ENCODE measurements around the gene OXSM.

The OXSM gene

DNA sequence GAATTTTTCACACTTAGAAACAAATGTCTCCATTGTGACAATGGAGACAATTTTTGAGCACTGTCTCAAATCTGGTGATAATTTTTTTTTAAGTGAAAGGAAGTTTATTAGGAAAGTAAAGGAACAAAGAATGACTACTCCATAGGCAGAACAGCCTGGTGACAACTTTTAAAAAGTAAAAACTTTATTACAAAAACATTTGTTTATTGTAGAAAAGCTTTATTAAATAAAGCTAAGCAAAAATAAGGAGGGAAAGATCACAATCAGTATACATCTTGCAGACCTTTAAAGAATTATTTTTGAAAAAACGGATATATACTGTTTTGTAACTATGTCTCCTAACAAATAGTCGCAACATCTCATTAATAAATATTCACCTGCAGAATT lies 688 bp upstream of the OXSM start:
- in situ Hi-C loops (cut with HindIII; ENCODE audit: low sequenced_read_pairs), result no loop called here
- TF ChIP-seq, protein P1, sequence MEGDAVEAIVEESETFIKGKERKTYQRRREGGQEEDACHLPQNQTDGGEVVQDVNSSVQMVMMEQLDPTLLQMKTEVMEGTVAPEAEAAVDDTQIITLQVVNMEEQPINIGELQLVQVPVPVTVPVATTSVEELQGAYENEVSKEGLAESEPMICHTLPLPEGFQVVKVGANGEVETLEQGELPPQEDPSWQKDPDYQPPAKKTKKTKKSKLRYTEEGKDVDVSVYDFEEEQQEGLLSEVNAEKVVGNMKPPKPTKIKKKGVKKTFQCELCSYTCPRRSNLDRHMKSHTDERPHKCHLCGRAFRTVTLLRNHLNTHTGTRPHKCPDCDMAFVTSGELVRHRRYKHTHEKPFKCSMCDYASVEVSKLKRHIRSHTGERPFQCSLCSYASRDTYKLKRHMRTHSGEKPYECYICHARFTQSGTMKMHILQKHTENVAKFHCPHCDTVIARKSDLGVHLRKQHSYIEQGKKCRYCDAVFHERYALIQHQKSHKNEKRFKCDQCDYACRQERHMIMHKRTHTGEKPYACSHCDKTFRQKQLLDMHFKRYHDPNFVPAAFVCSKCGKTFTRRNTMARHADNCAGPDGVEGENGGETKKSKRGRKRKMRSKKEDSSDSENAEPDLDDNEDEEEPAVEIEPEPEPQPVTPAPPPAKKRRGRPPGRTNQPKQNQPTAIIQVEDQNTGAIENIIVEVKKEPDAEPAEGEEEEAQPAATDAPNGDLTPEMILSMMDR (IDR thresholded peaks at IDR 0.05; ENCODE audit: low read depth, low read length, missing control alignments), result no peak
- DNase-seq (ENCODE audit: low read depth), result no peak
- peak overlapping the region; percentile 65 for H3K4me3 ChIP-seq (ENCODE audit: low read depth, low read length)

DNA sequence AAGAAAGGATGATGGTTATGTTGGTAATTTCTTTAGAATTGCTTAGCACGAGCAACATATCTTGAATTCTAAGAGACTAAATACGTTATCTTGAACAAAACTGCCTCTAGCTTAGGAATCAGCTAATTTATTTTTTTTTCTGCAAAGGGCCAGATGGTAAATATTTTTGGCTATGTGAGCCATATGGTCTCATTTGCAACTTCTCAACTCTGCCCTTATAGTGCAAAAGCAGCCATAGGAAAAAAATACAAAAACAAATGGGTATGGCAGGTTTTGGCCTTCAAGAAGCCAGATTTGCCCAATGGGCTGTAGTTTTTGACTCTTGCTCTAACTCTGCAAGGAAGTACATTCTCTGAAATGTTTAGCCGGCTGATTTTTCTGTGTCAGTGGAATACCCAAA lies 11.9 kb downstream of the OXSM start:
- TF ChIP-seq, protein P1 (IDR thresholded peaks at IDR 0.05; ENCODE audit: low read depth, low read length, missing control alignments), result no peak
- in situ Hi-C loops (cut with HindIII; ENCODE audit: low sequenced_read_pairs), result no loop called here
- no peak overlapping the region for H3K4me3 ChIP-seq (ENCODE audit: low read depth, low read length)
- DNase-seq (ENCODE audit: low read depth), result no peak

DNA sequence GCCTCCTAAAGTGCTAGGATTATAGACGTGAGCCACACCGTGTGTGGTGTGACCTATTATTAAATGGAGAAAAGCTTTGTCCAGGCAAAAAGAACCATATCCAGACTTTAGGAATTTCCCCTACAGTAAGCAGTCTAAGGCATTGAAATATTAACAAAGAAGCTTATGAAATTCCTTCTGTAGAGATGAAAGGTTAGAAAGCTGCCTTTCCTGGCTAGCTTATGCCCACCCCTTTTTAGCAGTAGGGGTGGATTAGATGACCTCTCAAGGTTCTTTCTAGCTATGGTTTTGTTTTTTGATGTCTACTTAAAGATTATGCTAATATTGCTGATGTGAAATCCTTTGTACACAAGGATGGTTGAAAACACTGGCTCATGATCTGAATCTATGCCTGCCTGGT lies 13.9 kb downstream of the OXSM start:
- no peak overlapping the region for H3K4me3 ChIP-seq (ENCODE audit: low read depth, low read length)
- DNase-seq (ENCODE audit: low read depth), result no peak
- in situ Hi-C loops (cut with HindIII; ENCODE audit: low sequenced_read_pairs), result no loop called here

DNA sequence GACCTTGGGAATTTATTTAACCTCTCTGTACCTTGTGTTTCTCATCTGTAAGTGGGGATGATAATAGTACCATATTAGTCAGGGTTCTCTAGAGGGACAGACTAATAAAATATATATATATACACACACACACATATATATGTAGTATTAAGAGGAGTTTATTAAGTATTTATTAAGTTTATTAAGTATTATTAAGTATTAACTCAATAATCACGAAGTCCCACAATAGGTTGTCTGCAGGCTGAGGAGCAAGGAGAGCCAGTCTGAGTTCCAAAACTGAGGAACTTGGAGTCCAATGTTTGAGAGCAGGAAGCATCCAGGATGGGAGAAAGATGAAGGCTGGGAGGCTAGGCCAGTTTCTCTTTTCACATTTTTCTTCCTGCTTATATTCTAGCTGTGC lies 14.8 kb downstream of the OXSM start:
- in situ Hi-C loops (cut with HindIII; ENCODE audit: low sequenced_read_pairs), result no loop called here

More for the DNA sequence above, 13.9 kb downstream of the OXSM start:
- TF ChIP-seq, protein P1 (IDR thresholded peaks at IDR 0.05; ENCODE audit: low read depth, low read length, missing control alignments), result no peak

DNA sequence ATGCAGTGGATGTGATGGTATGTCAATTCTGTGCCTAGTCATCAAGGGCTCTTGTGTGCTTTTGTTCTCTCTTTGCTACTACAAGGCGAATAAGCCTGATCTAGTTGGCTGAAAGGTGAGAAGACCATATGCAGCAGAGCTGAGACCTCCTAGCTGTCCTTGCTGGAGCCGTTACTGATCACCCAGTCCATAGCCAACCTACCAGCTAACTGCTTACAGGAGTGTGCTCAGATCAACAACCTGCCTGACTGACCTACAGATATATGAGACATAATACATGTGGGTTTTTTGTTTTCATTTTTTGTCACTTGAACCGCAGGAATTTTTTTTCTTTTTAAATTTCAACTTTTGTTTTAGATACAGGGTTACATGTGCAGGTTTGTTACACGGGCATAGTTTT lies 22.8 kb downstream of the OXSM start:
- no peak overlapping the region for H3K4me3 ChIP-seq (ENCODE audit: low read depth, low read length)
- TF ChIP-seq, protein P1 (IDR thresholded peaks at IDR 0.05; ENCODE audit: low read depth, low read length, missing control alignments), result no peak
- no peak for DNase-seq (ENCODE audit: low read depth)
- in situ Hi-C loops (cut with HindIII; ENCODE audit: low sequenced_read_pairs), result no loop called here

More for the DNA sequence above, 14.8 kb downstream of the OXSM start:
- TF ChIP-seq, protein P1 (IDR thresholded peaks at IDR 0.05; ENCODE audit: low read depth, low read length, missing control alignments), result no peak
- no peak for DNase-seq (ENCODE audit: low read depth)
- no peak overlapping the region for H3K4me3 ChIP-seq (ENCODE audit: low read depth, low read length)

DNA sequence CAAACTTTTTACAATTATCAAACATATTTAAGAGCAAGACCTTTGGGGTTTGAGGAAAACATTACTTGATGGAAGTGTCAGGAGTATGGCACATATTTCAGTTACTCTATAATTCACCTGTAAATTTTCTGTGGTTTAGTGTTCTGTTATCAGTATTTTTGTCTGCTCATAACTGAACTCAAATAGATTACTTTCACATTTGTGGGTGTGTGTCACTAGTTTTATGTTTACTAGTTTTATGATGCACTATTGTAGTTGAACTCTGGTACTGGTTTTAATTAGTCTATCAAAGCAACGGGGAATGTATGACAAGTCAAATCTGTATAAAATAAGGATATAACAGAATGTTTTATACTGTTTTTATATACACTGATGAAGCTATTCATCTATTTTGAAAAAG lies 27.2 kb downstream of the OXSM start:
- no peak overlapping the region for H3K4me3 ChIP-seq (ENCODE audit: low read depth, low read length)
- in situ Hi-C loops (cut with HindIII; ENCODE audit: low sequenced_read_pairs), result no loop called here
- TF ChIP-seq, protein P1 (IDR thresholded peaks at IDR 0.05; ENCODE audit: low read depth, low read length, missing control alignments), result no peak
- DNase-seq (ENCODE audit: low read depth), result no peak

DNA sequence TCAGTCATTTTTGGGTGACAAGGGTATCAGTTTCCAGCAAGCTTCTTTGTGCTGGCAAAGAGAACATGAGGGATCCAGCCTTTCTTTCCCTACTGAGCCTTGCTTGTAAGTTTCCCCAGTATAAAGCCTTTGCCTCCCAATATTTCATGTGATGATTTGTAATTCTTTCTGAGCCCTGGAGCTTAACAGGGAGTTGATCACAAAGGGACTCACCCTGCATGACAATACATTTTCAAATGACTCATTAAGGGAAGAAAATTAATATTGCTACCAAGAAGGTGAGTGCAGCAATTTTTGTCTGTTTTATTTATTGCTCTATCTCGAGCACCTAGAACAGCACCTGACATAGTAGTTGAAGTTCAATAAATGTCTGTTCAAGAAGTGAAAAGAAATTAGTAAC lies 27.7 kb downstream of the OXSM start:
- in situ Hi-C loops (cut with HindIII; ENCODE audit: low sequenced_read_pairs), result no loop called here
- H3K4me3 ChIP-seq (ENCODE audit: low read depth, low read length), result no peak overlapping the region
- TF ChIP-seq, protein P1 (IDR thresholded peaks at IDR 0.05; ENCODE audit: low read depth, low read length, missing control alignments), result no peak
- no peak for DNase-seq (ENCODE audit: low read depth)
